Common myeloid progenitor, CD34-positive (primary cell): ENCODE measurements around the gene TMEM63A.

Experiments
- CTCF ChIA-PET: fragments of 350-600 bp; sonication (Branson Sonifier 250); formaldehyde crosslinking; loops from one replicate; lab custom pipeline; 2021; ENCODE audit warnings: antibody characterized with exemption; lab: Charles Lee
- POLR2A ChIA-PET: fragments of 350-600 bp; sonication (Branson Sonifier 250); formaldehyde crosslinking; loops from one replicate; lab custom pipeline; 2021; ENCODE audit warnings: antibody characterized with exemption; lab: Charles Lee
- DNase-seq, 3 donors: peaks; one replicate each; pipeline versions ENCODE4 v3.0.0 to v3.0.0-alpha.2; 2013
- H3K27ac ChIP-seq, 2 experiments: 1 replicate in 1 of 2; 2 replicates in 1 of 2; pipeline ENCODE4 v1.7.0; 2013; ENCODE audit warnings: inconsistent platforms in 2 of 2, low read length in 2 of 2, mild to moderate bottlenecking in 2 of 2, low read depth in 1 of 2, moderate library complexity in 1 of 2; ENCODE audit not compliant: severe bottlenecking in 2 of 2, insufficient read depth in 1 of 2, poor library complexity in 1 of 2
- H3K27me3 ChIP-seq, 5 experiments: replicated peaks in 2 of 5; 1 replicate in 3 of 5; 2 replicates in 2 of 5; pipeline versions ENCODE4 v1.6.1 to v1.7.0; 2013; ENCODE audit warnings: low read length in 4 of 5, mild to moderate bottlenecking in 2 of 5, moderate library complexity in 2 of 5, inconsistent platforms in 1 of 5; ENCODE audit not compliant: insufficient read depth in 5 of 5, control insufficient read depth in 4 of 5
- H3K36me3 ChIP-seq, 4 experiments: 1 replicate in 2 of 4; 2 replicates in 2 of 4; pipeline versions ENCODE4 v1.6.1 to v1.7.0; 2013; ENCODE audit warnings: low read length in 3 of 4, control low read depth in 1 of 4, mild to moderate bottlenecking in 1 of 4; ENCODE audit not compliant: control insufficient read depth in 4 of 4, insufficient read depth in 4 of 4
- H3K4me1 ChIP-seq, 4 experiments: 1 replicate in 3 of 4; 2 replicates in 1 of 4; pipeline versions ENCODE4 v1.6.1 to v1.7.1; 2013; ENCODE audit warnings: low read length in 3 of 4, mild to moderate bottlenecking in 3 of 4, control low read depth in 1 of 4, inconsistent platforms in 1 of 4, moderate library complexity in 1 of 4; ENCODE audit not compliant: control insufficient read depth in 4 of 4, insufficient read depth in 4 of 4; ENCODE audit errors: control extremely low read depth in 1 of 4
- H3K4me3 ChIP-seq, 7 experiments: 1 replicate in 4 of 7; 2 replicates in 3 of 7; pipeline versions ENCODE4 v1.5.1 to v1.7.0; 2013; ENCODE audit warnings: mild to moderate bottlenecking in 7 of 7, low read length in 6 of 7, moderate library complexity in 6 of 7, inconsistent platforms in 2 of 7, low read depth in 2 of 7, control low read depth in 1 of 7; ENCODE audit not compliant: insufficient read depth in 4 of 7, control insufficient read depth in 1 of 7; ENCODE audit errors: extremely low read depth in 1 of 7
- H3K9me3 ChIP-seq, 5 experiments: 1 replicate in 4 of 5; 2 replicates in 1 of 5; pipeline versions ENCODE4 v1.6.1 to v1.7.1; 2013; ENCODE audit warnings: low read length in 4 of 5, mild to moderate bottlenecking in 2 of 5, inconsistent platforms in 1 of 5, low read depth in 1 of 5, moderate library complexity in 1 of 5; ENCODE audit not compliant: control insufficient read depth in 4 of 5, insufficient read depth in 2 of 5; ENCODE audit errors: control extremely low read depth in 1 of 5
- WGBS: methylation state at CpG from one replicate; pipeline ENCODE4 v1.1.5; 2013; ENCODE audit not compliant: insufficient coverage; 5-methylcytosine and 5-hydroxymethylcytosine counted together

Gene TMEM63A

GRCh38 chr1:225875044-225875815 lies 7.0 kb downstream of the TMEM63A start:
- Histone ChIP-seq H3K27ac (no peak overlapping the region), H3K36me3 (peaks cover 9 to 70% (median 43%) of the 10 kb centered on the region in 4 experiments), H3K27me3 (no peaks in the 10 kb centered on the region), H3K4me1 (peaks cover 0 to 32% (median 27%) of the 10 kb centered on the region in 4 experiments), H3K9me3 (no peaks in the 10 kb centered on the region), H3K4me3 (no peak overlapping the region)
- ChIA-PET POLR2A (no interaction called here), CTCF (interaction anchor here (0.9 to 1.6 kb wide), 2 partner anchors 9 to 12 kb away, joined by 4 to 5 read pairs; no protein-coding TSS in a partner anchor)
- 88% methylated on average over 10 of the region's 12 CpGs for WGBS
- DNase-seq, result no peak

DNA sequence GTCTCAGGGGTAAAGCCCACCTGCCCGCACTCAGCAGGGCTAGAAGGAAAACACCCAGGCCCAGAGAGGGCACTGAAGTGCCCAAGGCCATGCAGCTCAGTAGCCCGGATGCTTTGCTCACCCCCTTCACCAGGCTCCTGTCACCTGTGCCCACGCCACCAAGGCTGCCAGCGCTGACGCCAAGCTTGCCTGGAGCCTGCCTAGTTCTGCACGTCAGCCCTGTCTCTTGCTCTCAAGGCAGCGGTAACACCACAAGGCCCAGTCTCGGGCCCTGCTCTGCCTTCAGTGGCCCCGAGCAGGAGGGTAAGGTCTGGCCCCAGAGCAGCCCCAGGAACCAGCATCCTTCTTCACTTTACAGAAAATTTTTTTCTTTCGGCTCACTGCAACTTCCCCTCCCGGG lies 7.7 kb downstream of the TMEM63A start:
- ChIA-PET CTCF (interaction anchor here (0.9 to 1.6 kb wide), 3 partner anchors 8 to 16 kb away, joined by 3 to 6 read pairs (median 4); no protein-coding TSS in a partner anchor), POLR2A (no interaction called here)
- H3K4me1 ChIP-seq, result peaks cover 0 to 24% (median 19%) of the 10 kb centered on the region in 4 experiments
- no peaks in the 10 kb centered on the region for H3K9me3 ChIP-seq
- H3K36me3 ChIP-seq, result peaks cover 9 to 75% (median 46%) of the 10 kb centered on the region in 4 experiments
- H3K4me3 ChIP-seq, result no peak overlapping the region
- H3K27ac ChIP-seq, result no peak overlapping the region
- no peak for DNase-seq
- no peaks in the 10 kb centered on the region for H3K27me3 ChIP-seq
- WGBS, result 97% methylated on average over 9 of the region's 11 CpGs

DNA sequence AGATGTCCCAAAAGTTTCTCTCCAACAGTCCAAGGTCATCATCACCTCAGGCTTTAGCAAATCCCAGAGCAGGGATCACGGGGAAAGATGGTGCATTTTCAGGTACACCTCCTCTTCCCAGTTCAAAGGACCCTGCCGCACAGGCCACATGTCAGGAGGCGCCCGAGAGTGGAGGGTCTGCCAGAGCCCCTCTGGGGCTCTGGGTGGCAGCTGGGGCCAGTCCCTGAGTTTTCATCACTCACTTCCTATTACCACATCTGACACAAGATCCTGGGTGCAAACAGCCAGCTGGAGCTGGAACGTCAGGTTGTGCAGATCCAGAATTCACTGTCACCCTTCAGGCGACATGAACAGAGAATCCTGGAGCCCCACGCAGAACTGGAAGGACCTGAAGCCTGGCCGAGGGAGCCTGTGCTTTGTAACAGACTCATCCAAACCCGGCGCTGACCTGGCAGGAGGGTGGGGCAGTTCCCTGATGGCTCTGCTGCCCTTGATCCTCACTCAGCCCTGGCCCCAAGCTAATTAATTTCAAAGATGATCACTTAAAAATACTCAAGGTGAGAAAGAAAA lies 8.8 kb downstream of the TMEM63A start:
- Histone ChIP-seq H3K27ac (no peak overlapping the region), H3K36me3 (peaks cover 9 to 80% (median 54%) of the 10 kb centered on the region in 4 experiments), H3K9me3 (no peaks in the 10 kb centered on the region), H3K4me3 (no peak overlapping the region), H3K4me1 (peaks cover 0 to 13% (median 9%) of the 10 kb centered on the region in 4 experiments), H3K27me3 (no peaks in the 10 kb centered on the region)
- ChIA-PET CTCF (interaction anchor here (0.7 to 1.6 kb wide), 4 partner anchors 10 to 24 kb away, joined by 3 to 6 read pairs (median 4); no protein-coding TSS in a partner anchor), POLR2A (interaction anchor here (0.6 kb wide), 1 partner anchor 82 kb away, joined by 3 read pairs; no protein-coding TSS in a partner anchor)
- WGBS, result 91% methylated on average over 9 of the region's 10 CpGs
- DNase-seq, result no peak

GRCh38 chr1:225872075-225872430 lies 10.1 kb downstream of the TMEM63A start:
- DNase-seq, result no peak
- 100% methylated on average over 2 of the region's 3 CpGs for WGBS
- peak overlapping the region in 1 of 2 experiments; percentile 19 for H3K27ac ChIP-seq
- H3K4me1 ChIP-seq, result peaks cover 0 to 14% (median under 1%) of the 10 kb centered on the region in 4 experiments
- H3K9me3 ChIP-seq, result no peaks in the 10 kb centered on the region
- POLR2A ChIA-PET, result no interaction called here
- peaks cover 12 to 82% (median 58%) of the 10 kb centered on the region in 4 experiments for H3K36me3 ChIP-seq
- H3K27me3 ChIP-seq, result no peaks in the 10 kb centered on the region
- H3K4me3 ChIP-seq, result no peak overlapping the region
- CTCF ChIA-PET, result interaction anchor here (1.1 to 2.4 kb wide), 3 partner anchors 10 to 39 kb away, joined by 4 to 7 read pairs (median 6); partner anchors contain the start of gene TMEM63A

DNA sequence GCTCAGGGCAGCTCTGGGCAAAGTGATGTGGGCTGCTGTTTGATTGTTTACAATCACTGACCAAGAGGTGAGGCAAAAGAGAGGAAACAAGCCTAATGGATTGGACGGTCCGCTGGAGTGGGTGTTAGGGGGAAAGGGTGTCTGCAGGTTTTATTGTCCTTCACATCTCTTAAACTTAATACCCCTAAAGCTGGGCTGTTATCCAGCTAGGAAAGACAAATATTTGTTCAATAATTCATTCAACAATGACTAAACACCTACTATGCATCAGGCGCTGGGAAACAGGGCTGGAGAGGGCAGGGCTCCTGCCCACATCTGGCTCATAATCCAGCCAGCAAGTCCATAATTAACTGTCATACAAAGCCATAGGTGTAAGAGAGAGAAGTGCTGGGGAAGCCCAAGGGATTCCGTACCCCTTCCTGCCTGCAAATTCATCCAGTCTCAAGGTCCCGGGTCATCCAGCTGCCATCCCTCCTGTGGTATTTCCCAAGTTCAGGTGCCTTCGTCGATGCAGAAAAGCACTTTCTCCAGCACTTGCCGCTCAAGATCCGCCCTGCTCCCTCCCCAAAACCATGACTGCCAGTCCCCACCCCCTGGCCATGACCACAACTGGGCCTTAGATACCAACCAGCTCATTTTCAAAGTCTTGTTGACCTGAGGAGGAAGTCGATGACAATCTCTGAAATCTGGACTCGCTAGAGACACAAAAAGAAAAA lies 10.7 kb downstream of the TMEM63A start:
- H3K4me3 ChIP-seq, result no peak overlapping the region
- DNase-seq, result no peak
- no peaks in the 10 kb centered on the region for H3K27me3 ChIP-seq
- ChIA-PET POLR2A (no interaction called here), CTCF (interaction anchor here (1.0 to 2.4 kb wide), 4 partner anchors 11 to 39 kb away, joined by 4 to 7 read pairs (median 5); partner anchors contain the start of gene TMEM63A)
- peaks cover 12 to 82% (median 58%) of the 10 kb centered on the region in 4 experiments for H3K36me3 ChIP-seq
- H3K9me3 ChIP-seq, result no peaks in the 10 kb centered on the region
- peak overlapping the region in 1 of 2 experiments; percentile 19 for H3K27ac ChIP-seq
- H3K4me1 ChIP-seq, result peaks cover 0 to 20% (median 5%) of the 10 kb centered on the region in 4 experiments
- WGBS, result 86% methylated on average over 6 of the region's 11 CpGs

GRCh38 chr1:225870911-225871310 lies 11.3 kb downstream of the TMEM63A start:
- WGBS, result 100% methylated on average over 1 of the region's 3 CpGs
- Histone ChIP-seq H3K27ac (no peak overlapping the region), H3K4me3 (no peak overlapping the region), H3K9me3 (no peaks in the 10 kb centered on the region), H3K4me1 (peaks cover 0 to 21% (median 11%) of the 10 kb centered on the region in 4 experiments), H3K27me3 (no peaks in the 10 kb centered on the region), H3K36me3 (peaks cover 12 to 79% (median 56%) of the 10 kb centered on the region in 4 experiments)
- POLR2A ChIA-PET, result no interaction called here
- DNase-seq, result no peak
- CTCF ChIA-PET, result interaction anchor here (1.0 to 2.4 kb wide), 4 partner anchors 12 to 25 kb away, joined by 3 to 7 read pairs (median 5); partner anchors contain the start of gene TMEM63A
